Measurements from ENCODE around the gene RFPL2. TPM values are rescaled to one million over a fixed set of nuclear protein-coding genes. Genes with fewer than 3 reads are reported as not detected.
"Not testable (repeated sequence)": the region's sequence is repeated elsewhere in the genome, so short reads cannot be mapped to it uniquely, and the experiment has no call there.

RFPL2 gene
- total and polyA plus RNA-seq, 7 donors: not detected

DNA sequence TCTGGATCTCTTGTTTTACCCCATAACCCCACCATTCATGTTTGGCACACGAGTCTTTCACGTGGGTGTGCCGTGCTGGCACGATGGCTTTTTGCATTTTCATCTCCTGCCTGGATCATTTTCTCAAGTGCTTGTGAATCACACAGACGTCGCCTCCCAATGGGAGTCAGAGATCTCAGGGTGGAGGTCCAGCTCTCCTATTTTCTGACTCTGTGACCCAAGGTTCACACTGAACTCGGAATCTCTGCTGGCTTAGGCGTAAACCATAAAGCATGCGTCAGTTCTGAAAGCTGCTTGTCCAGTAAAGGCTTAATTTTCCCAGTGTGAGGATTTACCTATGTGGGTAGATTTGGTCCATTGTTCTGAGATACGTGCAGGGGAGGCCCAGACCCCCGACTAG is 29.8 kb downstream of the RFPL2 start:
- peaks cover 10 to 39% (median 19%) of the 10 kb centered on the region in 3 donors for H3K27me3 ChIP-seq
- no peak overlapping the region for H3K27ac ChIP-seq
- H3K4me3 ChIP-seq: no peak overlapping the region
- WGBS, 2 donors: 73 to 86% methylated on average over 11 of the region's 11 CpGs
- no peak for TF ChIP-seq POLR2AphosphoS5 (IDR thresholded peaks at IDR 0.05)
- TF ChIP-seq CTCF (IDR thresholded peaks at IDR 0.05): no peak
- no peak for TF ChIP-seq EP300 (IDR thresholded peaks at IDR 0.05)
- TF ChIP-seq POLR2A (IDR thresholded peaks at IDR 0.05): no peak
- peaks cover 0 to 5% (median 0%) of the 10 kb centered on the region in 4 donors for H3K4me1 ChIP-seq
- intact Hi-C loops (cut with DNase I): no loop called here
- no peaks in the 10 kb centered on the region for H3K36me3 ChIP-seq
- no peak for DNase-seq
- no peaks in the 10 kb centered on the region for H3K9me3 ChIP-seq

DNA sequence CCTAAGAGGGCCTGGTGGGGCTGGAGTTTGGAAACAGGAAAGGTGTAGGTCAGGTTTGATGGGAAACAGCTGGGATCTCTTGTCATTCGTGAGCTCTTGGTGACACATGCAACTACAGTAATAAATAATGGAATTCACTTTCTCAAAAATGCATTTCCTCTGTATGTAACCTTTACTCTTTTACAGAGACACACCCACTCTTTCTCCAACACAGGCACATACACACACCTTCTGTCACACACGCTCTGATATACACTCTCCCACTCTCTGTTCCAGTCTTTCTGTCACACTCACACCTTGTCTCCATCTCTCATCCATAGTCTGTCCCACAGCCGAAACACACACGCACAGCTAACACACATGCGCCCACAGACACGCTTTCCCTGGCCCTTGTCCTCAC is 39.2 kb downstream of the RFPL2 start:
- DNase-seq: no peak

DNA sequence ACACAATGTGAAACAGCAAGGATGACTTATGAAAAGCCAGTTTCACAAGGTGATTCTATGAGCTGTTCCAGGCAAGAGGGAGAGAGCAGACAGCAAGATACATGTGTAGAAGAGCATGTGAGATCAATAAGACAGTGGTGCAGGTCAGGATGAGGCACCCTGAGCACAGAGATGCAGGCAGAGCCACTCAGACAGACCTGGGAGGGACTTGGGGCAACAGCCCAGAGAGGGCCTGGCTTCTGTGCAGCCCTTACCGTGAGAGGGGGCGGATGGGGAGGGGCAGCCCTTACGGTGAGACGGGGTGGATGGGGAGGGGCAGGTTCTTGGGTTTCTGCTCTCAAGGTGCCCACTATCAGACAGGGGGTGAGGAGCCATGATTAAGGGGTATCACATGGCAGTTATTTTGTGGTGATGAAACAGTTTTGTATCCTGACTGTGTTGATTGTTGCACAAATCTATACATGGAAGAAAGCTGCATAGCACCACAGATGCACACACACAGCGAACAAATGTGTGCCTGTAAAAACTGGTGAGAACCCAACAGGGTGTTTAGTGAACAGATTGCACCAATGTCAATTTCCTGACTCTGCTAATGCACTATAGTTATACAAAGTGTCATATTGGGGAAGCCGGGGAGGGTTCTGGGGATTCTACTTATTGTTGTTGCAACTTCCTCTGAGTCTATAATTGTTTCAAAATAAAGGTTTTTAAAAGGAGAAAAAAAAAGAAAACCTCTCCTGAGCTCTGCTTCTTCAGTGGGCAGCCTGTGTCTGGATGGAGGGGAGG is 40.6 kb downstream of the RFPL2 start:
- Histone ChIP-seq H3K9me3 (no peaks in the 10 kb centered on the region), H3K36me3 (no peaks in the 10 kb centered on the region), H3K27me3 (peaks cover 0 to 9% (median 0%) of the 10 kb centered on the region in 3 donors), H3K4me3 (no peak overlapping the region), H3K4me1 (no peaks in the 10 kb centered on the region), H3K27ac (no peak overlapping the region)
- no peak for DNase-seq
- TF ChIP-seq POLR2AphosphoS5 (IDR thresholded peaks at IDR 0.05) (no peak), CTCF (IDR thresholded peaks at IDR 0.05) (no peak), EP300 (IDR thresholded peaks at IDR 0.05) (no peak), POLR2A (IDR thresholded peaks at IDR 0.05) (no peak)
- WGBS, 2 donors: 56 to 77% methylated on average over 6 of the region's 6 CpGs
- intact Hi-C loops (cut with DNase I): no loop called here

More for the DNA sequence above, 39.2 kb downstream of the RFPL2 start:
- no peaks in the 10 kb centered on the region for H3K9me3 ChIP-seq
- H3K27ac ChIP-seq: no peak overlapping the region
- TF ChIP-seq POLR2A (IDR thresholded peaks at IDR 0.05) (no peak), CTCF (IDR thresholded peaks at IDR 0.05) (no peak), EP300 (IDR thresholded peaks at IDR 0.05) (no peak), POLR2AphosphoS5 (IDR thresholded peaks at IDR 0.05) (no peak)
- peaks cover 0 to 8% (median 0%) of the 10 kb centered on the region in 3 donors for H3K27me3 ChIP-seq
- WGBS, 2 donors: 20 to 66% methylated on average over 6 of the region's 6 CpGs
- H3K36me3 ChIP-seq: no peaks in the 10 kb centered on the region
- intact Hi-C loops (cut with DNase I): no loop called here
- no peaks in the 10 kb centered on the region for H3K4me1 ChIP-seq
- no peak overlapping the region for H3K4me3 ChIP-seq

DNA sequence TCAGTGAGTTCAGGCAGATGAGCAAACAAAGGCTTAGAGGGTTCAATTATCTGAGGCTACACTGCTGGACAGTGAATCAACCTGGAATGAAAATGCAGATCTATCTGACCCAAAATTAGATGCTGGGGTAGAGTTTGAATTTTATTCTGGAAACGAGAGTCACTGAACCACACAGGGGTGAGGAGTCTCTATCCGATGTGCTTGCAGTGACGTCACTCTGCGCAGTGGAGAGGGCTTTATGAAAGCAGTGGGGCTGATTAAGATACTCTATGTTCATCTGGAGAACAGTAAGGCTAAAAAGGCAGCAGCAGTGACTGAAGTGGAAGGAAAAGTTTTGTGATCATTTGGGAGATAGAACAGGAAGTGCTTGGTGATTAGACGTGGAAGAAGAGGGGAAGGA is 44.5 kb downstream of the RFPL2 start:
- 83 to 87% methylated on average over 5 of the region's 5 CpGs for WGBS, 2 donors
- H3K27ac ChIP-seq; H3K4me1 ChIP-seq; H3K4me3 ChIP-seq; DNase-seq; H3K36me3 ChIP-seq; intact Hi-C loops (cut with DNase I); H3K9me3 ChIP-seq: not testable (repeated sequence)
- H3K27me3 ChIP-seq: peaks cover 0 to 12% (median 0%) of the 10 kb centered on the region in 3 donors

DNA sequence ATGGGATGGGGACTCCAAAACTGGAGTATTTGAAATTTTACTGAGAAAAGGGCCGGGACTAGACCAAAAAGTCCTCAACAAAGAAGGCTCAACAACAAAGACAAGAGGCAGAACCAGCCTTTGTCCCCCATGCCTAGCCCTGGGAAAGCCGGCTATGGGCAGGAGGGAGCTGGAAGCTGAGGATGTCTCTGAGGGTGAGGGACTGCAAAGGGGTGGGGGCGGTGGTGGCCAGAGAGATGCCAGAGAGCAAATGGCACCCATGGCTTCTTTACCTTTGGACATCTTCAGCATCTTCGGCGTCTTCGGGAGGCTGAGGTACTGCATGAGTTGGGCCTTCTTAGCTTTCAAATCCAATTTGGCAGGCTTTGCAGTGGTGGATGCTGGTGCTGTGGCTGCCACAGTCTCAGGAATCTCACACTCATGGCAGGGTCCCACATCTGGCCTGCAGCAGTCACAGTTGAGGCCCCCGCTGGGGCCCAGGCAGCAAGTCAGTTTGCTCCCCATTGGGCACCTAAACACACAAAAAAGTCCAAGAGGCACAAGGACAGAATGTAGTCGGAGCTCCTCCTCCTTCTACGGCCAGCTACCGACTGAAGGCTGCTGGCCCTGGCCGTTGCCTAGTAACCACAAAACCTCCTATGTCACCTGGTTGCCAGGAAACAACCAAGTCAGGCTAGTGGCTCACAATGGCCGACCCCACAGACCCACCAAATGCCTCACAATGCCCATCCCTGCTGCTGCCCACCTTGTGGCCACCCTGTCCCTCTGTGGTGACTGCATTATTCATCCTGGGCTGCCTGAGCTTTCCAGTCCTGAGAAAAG is 46.0 kb downstream of the RFPL2 start, which contains the start of gene C22orf42:
C22orf42 (minus strand) TSS at position 592 of the 822 bp plus-strand sequence; CDS start at position 504, 88 bp downstream.
- H3K4me3 ChIP-seq: no peak within 1 kb of the TSS
- H3K27ac ChIP-seq: no peak within 1 kb of the TSS
- no peaks in the 10 kb centered on the region for H3K4me1 ChIP-seq
- intact Hi-C loops (cut with DNase I): no loop called here
- WGBS, 2 donors: 82 to 89% methylated on average over 12 of the region's 12 CpGs
- no peak for TF ChIP-seq POLR2A (IDR thresholded peaks at IDR 0.05)
- TF ChIP-seq EP300 (IDR thresholded peaks at IDR 0.05): no peak
- TF ChIP-seq POLR2AphosphoS5 (IDR thresholded peaks at IDR 0.05): no peak
- no peak for TF ChIP-seq CTCF (IDR thresholded peaks at IDR 0.05)
- H3K27me3 ChIP-seq: peaks cover 0 to 5% (median 0%) of the 10 kb centered on the region in 3 donors
- no peaks in the 10 kb centered on the region for H3K36me3 ChIP-seq
- H3K9me3 ChIP-seq: no peaks in the 10 kb centered on the region
- no peak for DNase-seq

DNA sequence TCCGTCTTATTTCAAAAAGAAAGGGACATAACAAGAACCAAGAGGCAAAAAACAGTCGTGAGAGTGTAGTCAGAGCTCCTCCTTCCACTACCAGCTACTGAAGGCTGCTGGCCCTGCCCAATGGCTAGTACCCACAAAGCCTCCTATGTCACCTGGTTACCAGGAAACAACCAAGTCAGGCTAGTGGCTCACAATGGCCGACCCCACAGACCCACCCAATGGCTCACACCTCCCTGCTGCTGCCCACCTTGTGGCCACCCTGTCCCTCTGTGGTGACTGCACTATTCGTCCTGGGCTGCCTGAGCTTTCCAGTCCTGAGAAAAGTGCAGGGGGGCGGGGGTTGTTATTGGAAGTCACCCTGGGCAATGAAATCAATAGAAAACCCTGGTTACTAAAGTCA is 47.2 kb downstream of the RFPL2 start:
- H3K27ac ChIP-seq; intact Hi-C loops (cut with DNase I); H3K4me1 ChIP-seq; H3K36me3 ChIP-seq; H3K9me3 ChIP-seq; DNase-seq; H3K27me3 ChIP-seq; H3K4me3 ChIP-seq: not testable (repeated sequence)
- 72 to 77% methylated on average over 5 of the region's 5 CpGs for WGBS, 2 donors

DNA sequence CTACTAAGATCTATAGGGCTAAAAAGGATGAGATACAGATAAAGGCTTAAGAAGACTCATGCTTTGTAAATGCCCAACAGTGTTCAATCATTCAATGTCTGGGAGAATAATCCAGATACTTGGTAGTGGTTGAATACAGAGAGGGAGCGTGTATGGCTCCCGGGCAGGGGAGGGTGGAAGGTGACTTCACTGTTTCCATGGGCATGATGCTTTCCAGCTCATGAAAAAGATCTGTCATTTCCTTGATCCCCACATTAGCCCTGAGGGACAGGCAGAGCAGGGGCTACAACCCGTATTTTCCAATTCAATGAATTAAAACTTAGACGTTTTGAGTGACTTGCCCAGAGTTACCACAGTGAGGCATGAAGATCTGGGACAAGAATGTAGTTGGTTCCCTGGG is 50.1 kb downstream of the RFPL2 start:
- H3K36me3 ChIP-seq; H3K4me1 ChIP-seq; H3K9me3 ChIP-seq; H3K4me3 ChIP-seq; DNase-seq; intact Hi-C loops (cut with DNase I); H3K27ac ChIP-seq; H3K27me3 ChIP-seq: not testable (repeated sequence)
- WGBS, 2 donors: 87% methylated on average over 4 of the region's 4 CpGs

All from sigmoid colon (tissue), 7 donors.